GM18870 (cell line): Measurements from ENCODE around the gene DGLUCY.
"Not testable (repeated sequence)": the region's sequence is repeated elsewhere in the genome, so short reads cannot be mapped to it uniquely, and the experiment has no call there.

Experiments
- ATAC-seq: cut with Tn5 transposase; IDR thresholded peaks from one replicate; pipeline ENCODE4 v1.9.1; 2021; ENCODE audit warnings: moderate library complexity; ENCODE audit not compliant: unreplicated experiment

The DGLUCY gene

DNA sequence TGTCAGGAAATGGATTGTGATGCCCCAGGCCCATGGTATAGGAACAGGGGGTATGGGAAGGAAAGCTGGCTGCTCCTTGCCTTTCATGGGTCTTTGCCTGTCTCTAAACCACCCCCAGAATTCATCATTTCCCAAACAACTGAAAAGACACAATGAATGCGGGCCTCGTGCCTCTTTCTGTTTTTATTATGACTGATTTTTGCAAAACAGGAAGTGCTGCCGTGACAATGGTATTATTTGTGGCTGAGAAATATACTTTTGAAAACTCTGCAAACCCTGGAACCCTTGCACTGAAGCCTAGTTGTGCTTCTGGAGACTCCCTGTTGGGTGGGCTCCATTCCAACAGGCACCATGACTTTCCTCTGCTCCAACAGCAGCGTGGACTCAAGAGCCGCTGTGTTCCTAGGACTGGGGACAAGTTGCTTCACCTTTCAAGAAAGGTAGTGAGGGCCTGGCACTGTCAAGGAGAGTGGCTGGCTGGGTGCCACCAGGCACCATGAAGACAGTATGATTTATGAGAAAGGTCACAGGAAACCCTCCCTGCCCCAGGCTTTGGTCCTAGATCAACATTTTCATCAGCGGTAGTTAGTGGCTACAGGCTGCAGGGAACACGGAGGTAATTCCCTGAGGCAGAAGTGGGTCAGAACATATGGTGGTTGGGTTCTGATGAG is 4.8 kb upstream of the DGLUCY start:
- ATAC-seq = no peak

DNA sequence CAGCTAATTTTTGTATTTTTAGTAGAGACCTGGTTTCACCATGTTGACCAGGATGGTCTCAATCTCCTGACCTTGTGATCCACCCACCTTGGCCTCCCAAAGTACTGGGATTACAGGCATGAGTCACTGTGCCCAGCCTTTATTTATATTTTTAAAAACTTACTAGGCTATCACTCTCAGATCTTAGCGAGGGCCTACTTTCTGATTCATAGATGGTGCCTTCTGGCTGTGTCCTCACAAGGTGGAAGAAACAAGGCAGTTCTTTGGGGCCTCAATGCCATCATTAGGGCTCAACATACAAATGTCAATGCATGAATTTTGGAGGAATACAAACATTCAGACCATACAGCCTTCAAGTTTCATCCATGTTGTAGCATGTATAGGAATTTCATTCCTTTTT is 2.4 kb upstream of the DGLUCY start:
- ATAC-seq = no peak

DNA sequence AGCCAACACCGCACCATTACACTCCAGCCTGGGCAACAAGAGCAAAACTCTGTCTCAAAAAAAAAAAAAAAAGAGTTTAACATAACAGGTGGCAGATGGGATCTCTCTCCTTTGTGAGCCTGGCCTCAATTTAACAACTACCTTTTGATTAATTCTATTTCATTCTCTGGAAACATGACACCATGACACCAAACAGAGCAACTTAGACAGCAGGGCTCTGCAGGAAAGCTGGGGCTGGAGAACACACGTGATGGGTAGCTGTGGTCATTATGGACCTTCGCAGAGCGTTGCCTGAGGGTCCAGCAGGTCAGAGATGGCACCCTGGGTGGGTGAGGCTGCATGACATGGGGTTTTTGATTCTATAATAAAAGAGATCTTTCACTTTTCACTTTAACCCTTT is 1.7 kb upstream of the DGLUCY start:
- ATAC-seq = no peak

DNA sequence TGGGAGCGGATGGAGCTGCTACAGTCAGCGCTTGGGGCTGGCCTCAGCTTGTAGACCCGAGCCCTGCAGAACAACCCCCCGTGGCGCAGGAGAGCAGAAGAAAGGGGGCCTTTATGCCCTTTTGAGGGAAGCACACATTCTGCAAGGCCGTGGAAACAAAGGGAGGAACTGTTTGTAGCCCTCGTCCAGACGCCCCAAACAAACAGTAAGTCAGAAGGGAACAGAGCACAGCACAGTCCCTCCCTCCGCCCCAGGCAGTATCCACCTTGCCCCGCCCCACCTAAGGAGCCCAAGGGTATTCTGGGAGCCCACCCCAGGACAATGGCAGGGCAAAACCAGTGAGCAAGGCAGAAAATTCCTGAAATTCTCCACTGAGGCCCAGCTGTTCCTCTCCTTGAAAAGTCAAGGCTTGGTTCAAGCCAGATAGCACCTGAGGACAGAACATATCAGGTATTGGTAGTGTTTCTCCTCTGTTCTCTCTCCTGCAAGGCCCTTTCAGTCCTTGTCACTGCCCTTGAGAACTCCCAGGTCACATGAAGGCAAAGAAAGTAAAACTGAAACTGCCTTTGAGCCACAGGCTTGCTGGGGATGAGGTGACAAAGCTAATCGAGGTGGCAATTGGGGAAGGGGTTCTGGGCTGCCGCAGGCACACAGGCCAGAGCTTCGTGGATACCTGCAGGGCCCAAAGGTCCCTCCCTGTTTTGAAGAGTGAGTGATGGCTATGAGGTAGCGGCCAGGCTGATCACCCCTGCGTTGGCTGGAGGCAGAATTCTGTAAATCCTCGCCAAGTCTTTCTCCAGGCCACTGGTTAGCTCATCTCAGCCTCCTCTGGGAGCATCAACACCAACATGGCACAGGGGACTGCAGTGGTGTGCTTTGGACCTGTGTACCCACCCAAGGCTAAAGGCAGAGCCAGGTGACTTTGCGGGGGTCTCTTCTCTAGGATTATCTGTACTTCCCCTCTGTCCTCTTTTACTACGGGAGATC is 499 bp downstream of the DGLUCY start:
- ATAC-seq = peak; percentile 82

DNA sequence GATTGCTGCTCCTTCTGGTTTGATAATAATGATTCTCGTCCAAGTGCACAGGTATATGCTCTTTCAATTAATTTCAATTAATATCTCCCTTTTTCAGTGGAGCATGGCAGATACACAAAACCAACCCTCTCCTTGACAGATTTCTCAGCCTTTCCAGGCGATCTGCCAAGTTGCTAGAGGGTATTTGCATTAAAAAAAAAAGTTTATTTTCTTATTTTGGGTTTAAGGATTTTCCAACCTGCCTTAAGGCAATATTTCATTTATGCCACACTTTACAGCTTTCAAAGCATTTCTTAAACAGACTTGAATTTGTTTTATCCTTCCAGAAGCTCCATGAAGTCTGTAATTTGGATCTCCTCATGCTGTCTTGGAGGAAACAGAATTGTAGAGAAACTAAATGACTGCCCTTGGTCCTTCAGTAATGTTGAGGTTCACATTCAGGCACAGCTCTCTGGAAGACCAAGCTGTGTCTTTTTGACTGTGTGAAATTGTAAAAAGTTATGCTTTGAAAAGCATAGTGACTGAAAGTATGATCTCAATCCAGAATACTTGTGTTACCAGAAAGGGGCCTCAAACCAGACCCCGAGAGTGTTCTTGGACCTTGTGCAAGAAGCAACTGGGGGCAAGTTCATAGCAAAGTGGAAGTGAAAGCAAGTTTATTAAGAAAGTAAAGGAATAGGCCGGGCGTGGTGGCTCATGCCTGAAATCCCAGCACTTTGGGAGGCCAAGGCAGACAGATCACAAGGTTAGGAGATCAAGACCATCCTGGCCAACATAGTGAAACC is 2.3 kb downstream of the DGLUCY start:
- ATAC-seq = no peak

DNA sequence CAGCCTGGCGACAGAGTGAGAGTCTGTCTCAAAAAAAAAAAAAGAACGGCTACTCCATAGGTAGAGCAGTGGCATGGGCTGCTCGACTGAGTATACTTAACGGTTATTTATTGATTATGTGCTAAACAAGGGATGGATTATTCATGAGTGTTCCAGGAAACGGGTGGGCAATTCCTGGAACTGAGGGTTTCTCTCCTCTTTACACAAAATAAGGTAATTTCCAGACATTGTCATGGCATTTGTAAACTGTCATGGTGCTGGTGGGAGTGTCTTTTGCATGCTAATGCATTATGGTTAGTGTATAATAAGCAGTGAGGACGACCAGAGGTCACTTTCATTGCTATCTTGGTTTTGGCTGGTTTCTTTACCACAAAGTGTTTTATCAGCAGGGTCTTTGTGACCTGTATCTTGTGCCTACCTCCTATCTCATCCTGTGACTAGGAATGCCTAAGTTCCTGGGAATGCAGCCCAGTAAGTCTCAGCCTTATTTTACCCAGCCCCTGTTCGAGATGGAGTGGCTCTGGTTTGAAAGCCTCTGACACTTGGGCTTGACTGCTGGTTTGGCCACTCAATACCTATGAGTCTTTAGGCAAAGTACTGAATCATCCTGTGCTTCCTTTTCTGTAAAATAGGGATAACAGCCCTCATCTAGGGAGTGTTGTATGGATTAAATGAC is 3.2 kb downstream of the DGLUCY start:
- ATAC-seq = no peak

DNA sequence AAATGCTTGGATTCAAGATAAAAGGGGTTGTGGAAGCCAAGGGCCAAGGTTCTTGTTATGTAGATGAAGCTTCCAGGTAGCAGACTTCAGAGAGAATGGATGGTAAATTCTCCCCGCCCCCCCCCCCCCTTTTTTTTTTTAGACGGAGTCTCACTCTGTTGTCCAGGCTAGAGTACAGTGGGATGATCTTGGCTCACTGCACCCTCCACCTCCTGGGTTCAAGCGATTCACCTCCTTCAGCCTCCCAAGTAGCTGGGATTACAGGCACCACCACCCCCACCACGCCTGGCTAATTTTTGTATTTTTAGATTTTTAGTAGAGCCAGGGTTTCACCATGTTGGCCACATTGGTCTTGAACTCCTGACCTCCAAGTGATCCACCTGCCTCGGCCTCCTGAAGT is 4.1 kb downstream of the DGLUCY start:
- no peak for ATAC-seq

DNA sequence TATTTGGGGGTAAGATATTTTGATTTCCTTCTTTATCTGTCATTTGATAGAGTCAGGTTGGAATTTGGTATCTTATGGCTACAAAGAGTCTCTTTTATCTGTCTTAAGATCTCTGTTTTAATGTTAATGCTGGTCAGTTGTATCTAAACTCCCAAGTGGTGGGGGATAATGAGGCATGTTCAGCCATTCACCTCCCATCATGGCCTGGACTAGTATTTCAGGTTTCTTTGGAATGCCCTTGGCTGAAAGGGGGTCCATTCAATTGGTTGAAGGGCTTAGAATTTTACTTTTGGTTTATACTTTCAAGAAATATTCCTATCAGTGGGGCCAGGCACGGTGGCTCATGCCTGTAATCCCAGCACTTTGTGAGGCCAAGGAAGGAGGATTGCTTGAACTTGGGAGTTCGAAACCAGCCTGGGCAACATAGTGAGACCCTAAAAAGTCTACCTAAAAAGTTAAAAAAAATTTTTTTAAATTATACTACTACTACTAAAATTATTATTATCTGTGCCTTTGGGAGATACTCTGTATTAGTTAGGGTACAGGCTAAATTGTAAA is 4.7 kb downstream of the DGLUCY start:
- ATAC-seq = no peak

DNA sequence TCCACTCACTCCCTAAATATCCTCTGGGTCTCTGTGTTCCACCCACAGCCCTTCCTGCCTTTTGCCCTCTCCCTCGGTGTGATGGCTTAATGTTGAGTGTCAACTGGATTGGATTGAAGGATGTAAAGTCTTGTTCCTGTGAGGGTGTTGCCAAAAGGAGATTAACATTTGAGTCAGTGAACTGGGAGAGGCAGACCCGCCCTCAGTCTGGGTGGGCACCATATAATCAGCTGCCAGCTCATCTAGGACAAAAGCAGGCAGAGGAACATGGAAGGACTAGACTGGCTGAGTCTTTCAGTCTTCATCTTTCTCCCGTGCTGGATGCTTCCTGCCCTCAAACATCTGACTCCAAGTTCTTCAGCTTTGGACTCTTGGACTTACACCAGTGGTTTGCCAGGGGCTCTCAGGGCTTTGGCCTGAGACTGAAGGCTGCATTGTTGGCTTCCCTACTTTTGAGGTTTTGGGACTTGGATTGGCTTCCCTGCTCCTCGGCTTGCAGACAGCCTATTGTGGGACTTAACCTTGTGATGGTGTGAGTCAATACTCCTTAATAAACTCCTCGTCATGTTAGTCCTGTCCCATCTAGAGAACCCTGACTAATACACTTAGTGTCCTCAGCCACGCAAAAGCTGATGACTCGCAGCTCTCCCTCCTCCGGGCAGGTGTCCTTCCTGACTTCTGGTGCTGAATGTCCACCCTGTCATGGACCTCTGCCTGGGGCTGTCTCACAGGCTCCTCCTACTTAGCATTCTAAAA is 5.9 kb downstream of the DGLUCY start:
- ATAC-seq = no peak

DNA sequence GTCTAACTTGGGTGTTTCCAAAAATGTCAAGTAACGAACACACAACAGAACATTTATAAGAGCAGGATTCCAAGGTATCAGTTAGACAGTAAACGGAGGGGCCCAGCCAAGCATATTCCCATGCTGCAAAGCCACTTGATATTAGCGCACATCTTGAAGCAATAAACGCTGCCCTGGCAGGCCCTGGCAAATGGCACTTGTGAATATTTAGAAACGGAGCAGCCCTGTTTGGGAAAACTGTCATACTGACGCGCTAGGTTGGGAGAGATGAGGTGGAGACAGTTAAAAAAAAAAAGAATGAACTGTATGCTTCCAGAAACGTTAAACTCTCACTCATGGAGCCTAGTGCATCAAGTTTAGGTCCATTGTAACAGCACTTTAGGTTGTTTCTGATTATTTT is 9.3 kb downstream of the DGLUCY start:
- ATAC-seq = no peak

DNA sequence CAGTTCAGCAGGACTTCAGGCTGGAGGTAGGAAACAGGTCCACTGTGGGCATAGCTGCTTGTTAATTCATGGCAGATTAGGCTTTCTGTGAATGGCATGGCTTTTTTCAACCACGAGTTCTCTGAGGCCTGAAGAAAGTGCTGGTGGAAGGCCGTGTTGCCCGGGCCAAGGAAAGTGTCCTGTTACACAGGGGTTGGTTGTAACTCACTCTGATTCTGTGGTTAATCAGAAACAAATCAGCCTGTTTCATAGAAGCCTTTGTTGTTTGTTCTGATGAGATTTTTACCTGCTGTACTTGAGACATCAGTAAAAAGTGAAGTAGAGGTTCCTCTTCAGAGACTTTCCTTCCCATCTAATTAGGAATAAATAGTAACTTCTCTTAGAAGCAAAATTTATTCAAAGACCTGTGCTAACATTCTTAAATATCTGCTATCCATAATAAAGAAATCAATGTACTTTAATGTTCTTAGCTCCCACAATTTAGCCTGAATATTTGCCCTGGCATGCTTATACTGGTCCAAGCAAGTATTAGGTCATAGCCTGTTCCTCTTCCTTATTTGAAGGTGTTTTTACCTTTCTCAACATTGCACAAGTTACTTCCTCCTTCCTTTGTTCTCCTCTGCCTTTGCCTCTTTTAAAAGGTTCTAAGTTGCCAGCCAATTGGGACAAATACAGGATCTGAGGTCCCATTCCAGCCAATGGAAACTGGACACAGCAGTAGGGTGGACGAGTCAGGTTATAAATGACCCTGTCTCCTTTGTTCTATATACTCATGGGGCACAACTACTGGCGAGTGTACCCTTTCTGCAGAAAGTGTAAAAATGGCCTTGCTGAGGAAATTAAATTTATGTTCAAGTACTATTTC is 10.8 kb downstream of the DGLUCY start:
- ATAC-seq = not testable (repeated sequence)

DNA sequence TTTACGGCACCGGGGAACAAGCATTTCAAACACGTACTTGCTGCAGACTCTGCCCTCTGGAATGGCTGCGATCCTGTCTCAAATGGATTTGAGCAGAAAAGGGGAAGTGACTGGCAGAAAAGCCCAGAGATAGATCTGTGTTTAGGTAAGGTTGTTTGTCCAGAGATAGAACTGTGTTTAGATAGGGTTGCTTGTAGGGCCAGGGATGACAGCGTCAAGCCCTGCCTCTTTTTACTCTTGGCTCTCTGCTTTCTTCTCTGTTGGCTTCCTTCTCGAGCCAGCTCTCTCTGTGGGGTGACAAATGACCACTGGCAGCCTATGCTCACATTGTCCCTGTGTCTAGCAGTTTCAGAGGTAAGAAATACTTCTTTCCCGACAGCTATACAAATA is 11.4 kb downstream of the DGLUCY start:
- no peak for ATAC-seq

DNA sequence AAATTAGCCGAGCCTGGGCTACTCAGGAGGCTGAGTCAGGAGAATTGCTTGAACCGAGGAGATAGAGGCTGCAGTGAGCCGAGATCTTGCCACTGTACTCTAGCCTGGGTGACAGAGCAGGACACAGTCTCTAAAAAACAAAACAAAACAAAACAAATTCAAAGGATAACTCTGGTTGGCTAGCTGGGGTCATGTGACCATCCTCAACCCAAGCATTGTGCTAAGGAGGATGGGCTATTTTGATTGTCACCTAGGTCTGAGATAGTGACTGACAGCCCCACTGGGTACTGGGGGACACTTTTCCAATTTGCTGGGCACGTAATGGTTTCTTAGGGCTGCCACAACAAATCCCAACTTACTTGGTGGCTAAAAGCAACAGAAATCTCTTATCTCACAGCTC is 11.9 kb downstream of the DGLUCY start:
- ATAC-seq = no peak

DNA sequence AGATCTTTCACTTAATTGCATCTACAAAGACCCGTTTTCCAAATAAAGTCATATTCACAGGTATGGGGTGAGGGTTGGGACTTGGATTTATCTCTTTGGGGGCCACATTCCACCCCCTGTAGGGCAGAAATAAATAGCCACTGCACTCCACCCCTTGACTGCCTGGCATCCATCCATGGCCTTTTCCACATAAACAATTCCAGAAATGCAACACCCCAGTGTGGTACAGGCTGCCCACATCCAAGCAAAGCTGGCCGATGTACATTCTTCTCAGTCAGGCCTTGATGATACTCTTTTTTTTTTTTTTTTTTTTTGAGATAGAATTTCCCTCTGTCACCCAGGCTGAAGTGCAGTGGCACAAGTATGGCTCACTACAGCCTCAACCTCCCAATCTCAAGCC is 12.9 kb downstream of the DGLUCY start:
- no peak for ATAC-seq

DNA sequence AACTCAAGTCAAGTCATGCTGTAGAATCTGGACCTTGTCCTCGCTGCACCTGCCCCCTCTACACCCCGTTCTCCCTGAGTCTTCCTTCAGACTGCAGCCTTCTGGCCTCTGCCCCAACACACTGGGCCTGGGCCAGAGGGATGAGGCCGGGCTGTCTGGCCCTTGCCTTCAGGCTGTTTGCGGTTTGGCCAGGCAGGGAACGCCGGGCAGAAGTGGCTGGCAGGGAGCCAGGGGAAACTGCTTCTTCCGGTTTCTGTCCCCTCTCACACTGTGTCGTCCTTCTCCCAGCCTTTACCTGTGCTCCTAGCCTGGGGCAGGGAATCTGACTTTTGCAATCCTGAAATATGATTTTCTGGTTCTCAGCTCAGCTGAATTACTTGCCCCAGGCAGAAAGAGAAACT is 13.5 kb downstream of the DGLUCY start:
- no peak for ATAC-seq

DNA sequence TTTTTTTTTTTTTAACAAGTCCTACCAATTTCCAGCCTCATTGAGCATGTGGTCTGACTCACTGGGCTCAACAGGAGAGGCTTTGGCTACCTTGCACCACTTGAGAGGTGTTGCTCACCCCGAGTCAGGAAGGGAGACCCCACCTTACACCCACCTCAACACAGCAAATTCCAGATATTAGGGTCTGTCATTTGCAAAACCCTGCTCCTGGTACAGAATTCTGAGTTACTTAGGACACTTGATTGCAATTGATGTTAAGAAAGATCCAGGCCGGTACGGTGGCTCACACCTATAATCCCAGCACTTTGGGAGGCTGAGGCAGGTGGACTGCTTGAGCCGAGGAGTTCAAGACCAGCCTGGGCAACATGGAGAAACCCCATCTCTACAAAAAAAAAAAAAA is 14.1 kb downstream of the DGLUCY start:
- no peak for ATAC-seq

DNA sequence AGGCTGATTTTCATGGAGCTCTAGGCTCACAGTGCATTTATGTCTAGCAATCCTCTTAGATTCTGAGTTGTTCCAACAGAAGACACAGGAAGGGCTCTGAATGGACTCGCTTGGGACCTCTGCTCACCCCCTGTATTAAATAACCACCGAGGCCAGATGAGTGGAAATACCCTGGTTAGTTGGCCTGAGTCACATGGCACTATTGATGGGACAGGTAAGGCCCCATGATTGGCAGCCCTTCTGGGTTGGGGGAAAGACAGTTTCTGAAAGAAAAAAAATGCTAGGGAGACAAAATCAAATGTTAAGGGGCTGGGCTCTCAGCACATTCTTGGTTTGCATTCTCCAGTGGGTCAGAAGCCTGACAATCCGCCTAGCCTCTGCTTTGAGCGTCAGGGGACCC is 14.8 kb downstream of the DGLUCY start:
- ATAC-seq = no peak

DNA sequence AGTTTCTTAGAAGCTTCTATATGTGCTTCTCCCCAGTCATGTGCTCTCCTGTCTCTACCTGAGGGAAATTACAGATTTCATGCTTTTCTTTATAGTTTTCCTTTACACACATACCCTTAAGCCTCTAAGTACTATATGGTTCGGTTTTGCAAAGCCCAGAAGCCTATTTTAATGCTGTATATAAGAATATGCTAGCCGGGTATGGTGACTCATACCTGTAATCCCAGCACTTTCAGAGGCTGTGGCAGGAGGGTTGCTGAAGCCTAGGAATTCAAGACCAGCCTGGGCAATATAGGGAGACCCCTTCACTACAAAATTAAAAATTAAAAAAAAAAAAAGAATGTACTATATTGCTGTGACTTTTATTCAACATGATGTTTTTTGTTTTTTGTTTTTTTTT is 15.4 kb downstream of the DGLUCY start:
- no peak for ATAC-seq

DNA sequence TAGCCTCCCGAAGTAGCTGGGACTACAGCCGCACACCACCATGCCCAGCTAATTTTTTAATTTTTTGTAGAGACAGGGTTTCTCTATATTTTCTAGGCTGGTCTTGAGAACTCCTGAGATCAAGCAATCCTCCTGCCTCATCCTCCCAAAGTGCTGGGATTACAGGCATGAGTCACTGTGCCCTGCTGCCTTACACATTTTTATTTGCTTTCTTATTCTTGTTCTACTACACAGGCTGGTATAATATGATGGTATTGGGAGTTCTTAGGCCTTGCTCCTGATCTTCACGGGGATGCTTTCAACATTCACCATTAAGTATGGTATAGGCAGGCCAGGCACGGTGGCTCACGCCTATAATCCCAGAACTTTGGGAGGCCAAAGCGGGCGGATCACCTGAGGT is 21.2 kb downstream of the DGLUCY start:
- no peak for ATAC-seq
